MCF 10A (cell line): ENCODE results near the gene HS3ST6. TPM values are rescaled to one million over a fixed set of nuclear protein-coding genes. Genes with fewer than 3 reads are reported as not detected.
A peak's percentile ranks its signal among the peaks of the same experiment; 100 is the strongest.
"Not testable (repeated sequence)": the region's sequence is repeated elsewhere in the genome, so short reads cannot be mapped to it uniquely, and the experiment has no call there.

ENCODE experiments used
- BruUV-seq: library from RNA; stranded (reverse); fragments of 400-500 nt; replicated peaks from 2 replicates; lab custom pipeline; 2021; lab: Mats Ljungman, UMichigan
- CTCF ChIA-PET: fragments of 300-600 bp; sonication (Branson Sonifier 250); formaldehyde crosslinking; extraction: SDS; loops from one replicate; lab custom pipeline; 2021; ENCODE audit warnings: antibody characterized with exemption, inconsistent platforms; lab: Yijun Ruan, JAX
- POLR2A ChIA-PET: fragments of 300-600, 350-650 bp; sonication (Branson Sonifier 250); formaldehyde crosslinking; extraction: SDS; loops from one replicate; lab custom pipeline; 2020; ENCODE audit warnings: antibody characterized with exemption, inconsistent platforms; lab: Yijun Ruan, JAX
- DNase-seq: peaks from one replicate; pipeline ENCODE4 v3.0.0-alpha.2; 2018; ENCODE audit not compliant: unreplicated experiment
- H3K27ac Mint-ChIP-seq: one replicate; pipeline ENCODE4 v1.8.0; 2022; ENCODE audit warnings: mild to moderate bottlenecking, low read depth, mixed read lengths; ENCODE audit not compliant: unreplicated experiment
- H3K27me3 Mint-ChIP-seq: one replicate; pipeline ENCODE4 v1.8.0; 2022; ENCODE audit warnings: mixed read lengths; ENCODE audit not compliant: insufficient read depth, unreplicated experiment
- H3K36me3 Mint-ChIP-seq: one replicate; pipeline ENCODE4 v1.8.0; 2022; ENCODE audit warnings: mild to moderate bottlenecking, moderate library complexity, mixed read lengths; ENCODE audit not compliant: insufficient read depth, unreplicated experiment
- H3K4me1 Mint-ChIP-seq: one replicate; pipeline ENCODE4 v1.8.0; 2022; ENCODE audit warnings: mixed read lengths; ENCODE audit not compliant: insufficient read depth, unreplicated experiment
- H3K4me3 Mint-ChIP-seq: one replicate; pipeline ENCODE4 v1.8.0; 2022; ENCODE audit warnings: mild to moderate bottlenecking, moderate library complexity, mixed read lengths; ENCODE audit not compliant: unreplicated experiment
- H3K9me3 Mint-ChIP-seq: one replicate; pipeline ENCODE4 v1.8.0; 2022; ENCODE audit warnings: mixed read lengths; ENCODE audit not compliant: unreplicated experiment
- CTCF ChIP-seq: fragments of 200-600 bp; IDR thresholded peaks from one replicate; pipeline ENCODE4 v1.8.0; 2022; ENCODE audit warnings: antibody characterized with exemption, mild to moderate bottlenecking; ENCODE audit not compliant: unreplicated experiment
- intact Hi-C: fragments of 100-400 bp; cut with micrococcal nuclease; formaldehyde crosslinking; loops from 2 replicates; pipeline ENCODE4 v1.14.1; 2022
- total RNA-seq: library from RNA; stranded (reverse); gene quantifications from 2 replicates; pipeline ENCODE4 v1.2.3, GENCODE V29; 2022

HS3ST6 gene
- total RNA-seq, 1 experiment from 2014 or later: not detected

GRCh38 chr16:1876468-1876867, 41.7 kb downstream of the HS3ST6 start:
- Mint-ChIP-seq H3K4me3 (no peak overlapping the region), H3K27me3 (no peaks in the 10 kb centered on the region), H3K4me1 (no peaks in the 10 kb centered on the region), H3K36me3 (no peaks in the 10 kb centered on the region), H3K9me3 (no peaks in the 10 kb centered on the region), H3K27ac (no peak overlapping the region)
- no TSS peak for BruUV-seq
- intact Hi-C loops: no loop called here
- ChIA-PET POLR2A (interaction anchor here (0.7 kb wide), 1 partner anchor 532 kb away, joined by 3 read pairs; no protein-coding TSS in a partner anchor), CTCF (interaction anchor here (0.6 to 1.5 kb wide), 2 partner anchors 14 to 118 kb away, joined by 3 read pairs; no protein-coding TSS in a partner anchor)
- no peak for TF ChIP-seq CTCF
- DNase-seq: no peak

- DNase-seq, H3K4me1 Mint-ChIP-seq, BruUV-seq, intact Hi-C loops, H3K9me3 Mint-ChIP-seq, H3K4me3 Mint-ChIP-seq, H3K36me3 Mint-ChIP-seq, H3K27me3 Mint-ChIP-seq, H3K27ac Mint-ChIP-seq: not testable (repeated sequence)
- ChIA-PET POLR2A (interaction anchor here (0.7 kb wide), 1 partner anchor 532 kb away, joined by 3 read pairs; no protein-coding TSS in a partner anchor), CTCF (interaction anchor here (0.6 to 1.5 kb wide), 2 partner anchors 13 to 118 kb away, joined by 3 read pairs; no protein-coding TSS in a partner anchor)
Measured at GRCh38 chr16:1876066-1876465, 42.1 kb downstream of the HS3ST6 start.

- Mint-ChIP-seq H3K4me3 (no peak overlapping the region), H3K27me3 (no peaks in the 10 kb centered on the region), H3K9me3 (no peaks in the 10 kb centered on the region), H3K36me3 (no peaks in the 10 kb centered on the region), H3K27ac (no peak overlapping the region), H3K4me1 (peaks cover 12% of the 10 kb centered on the region)
- intact Hi-C loops: no loop called here
- ChIA-PET POLR2A (no interaction called here), CTCF (no interaction called here)
- no peak for TF ChIP-seq CTCF
- no TSS peak for BruUV-seq
- DNase-seq: no peak
Measured at GRCh38 chr16:1874854-1875253, 43.4 kb downstream of the HS3ST6 start.

GRCh38 chr16:1871974-1872635, 46.1 kb downstream of the HS3ST6 start, which contains the start of gene MEIOB:
MEIOB (minus strand) TSS chr16:1872164; CDS start chr16:1868175, 3,989 bp downstream.
- Mint-ChIP-seq H3K27me3 (no peaks in the 10 kb centered on the region), H3K4me3 (peak within 1 kb of the TSS; percentile 8), H3K36me3 (no peaks in the 10 kb centered on the region), H3K9me3 (no peaks in the 10 kb centered on the region), H3K4me1 (peaks cover 12% of the 10 kb centered on the region), H3K27ac (peak within 1 kb of the TSS; percentile 75)
- CTCF ChIA-PET: interaction anchor here (0.7 to 10.8 kb wide), 3 partner anchors 9 to 58 kb away, joined by 4 to 105 read pairs (median 4); no protein-coding TSS in a partner anchor
- BruUV-seq: no TSS peak
- no peak for TF ChIP-seq CTCF
- intact Hi-C loops: no loop called here
- POLR2A ChIA-PET: no interaction called here
- no peak for DNase-seq
